Stomach (tissue), 19 donors: ENCODE data around the gene CETN3. TPM values are rescaled to one million over a fixed set of nuclear protein-coding genes. Genes with fewer than 3 reads are reported as not detected.
A peak's percentile ranks its signal among the peaks of the same experiment; 100 is the strongest.

Experiments
- DNase-seq, 2 donors: peaks; one replicate each; pipeline versions ENCODE4 v3.0.0 to v3.0.0-alpha.2; 2013 to 2019
- H3K27ac ChIP-seq, 5 donors: fragments of 200-600 bp in 4 of 5; sonication (generic) in 4 of 5; one replicate each; pipeline ENCODE4 v1.5.1; 2013 to 2019; ENCODE audit warnings: mild to moderate bottlenecking in 1 of 5, moderate library complexity in 1 of 5
- H3K27me3 ChIP-seq, 3 donors: fragments of 200-600 bp; sonication (generic); one replicate each; pipeline ENCODE4 v1.5.1; 2017 to 2019; ENCODE audit warnings: mixed run types in 1 of 3
- H3K36me3 ChIP-seq, 4 donors: fragments of 200-600 bp; sonication (generic); 1 replicate in 3 of 4; 2 replicates in 1 of 4; pipeline ENCODE4 v1.5.1; 2016 to 2019
- H3K4me1 ChIP-seq, 4 donors: fragments of 200-600 bp; sonication (generic); one replicate each; pipeline ENCODE4 v1.5.1; 2016 to 2019
- H3K4me3 ChIP-seq, 4 donors: fragments of 200-600 bp; sonication (generic) in 3 of 4; one replicate each; pipeline ENCODE4 v1.5.1; 2016 to 2019; ENCODE audit warnings: mild to moderate bottlenecking in 1 of 4
- H3K9me3 ChIP-seq, 4 donors: fragments of 200-600 bp; sonication (generic); one replicate each; pipeline ENCODE4 v1.5.1; 2016 to 2019
- CTCF ChIP-seq, 7 experiments: fragments of 450-650 bp in 4 of 7; fragments of 200-600 bp in 3 of 7; sonication (generic) in 3 of 7; IDR thresholded peaks; one replicate each; pipeline ENCODE4 v1.5.1; 2016 to 2019; ENCODE audit warnings: antibody characterized with exemption in 7 of 7, control low read depth in 2 of 7, mild to moderate bottlenecking in 1 of 7
- EP300 ChIP-seq: sonication (generic); formaldehyde crosslinking; IDR thresholded peaks from one replicate; pipeline ENCODE4 v1.6.1; 2017; ENCODE audit warnings: antibody characterized with exemption
- POLR2A ChIP-seq, 4 donors: fragments of 450-650 bp; IDR thresholded peaks; one replicate each; pipeline ENCODE4 v1.6.1; 2016; ENCODE audit warnings: antibody characterized with exemption in 4 of 4, control low read depth in 2 of 4, mild to moderate bottlenecking in 1 of 4, moderate library complexity in 1 of 4
- POLR2AphosphoS5 ChIP-seq, 3 donors: sonication (generic); formaldehyde crosslinking; IDR thresholded peaks; one replicate each; pipeline ENCODE4 v1.6.1; 2016; ENCODE audit warnings: antibody characterized with exemption in 3 of 3
- WGBS, 5 donors: extraction: QIAGEN DNeasy Blood & Tissue Kit in 3 of 5; methylation state at CpG; one replicate each; pipeline versions ENCODE4 v1.1.5 to v1.1.7; 2013 to 2018; 5-methylcytosine and 5-hydroxymethylcytosine counted together
- intact Hi-C: fragments of 100-400 bp; cut with DNase I; formaldehyde crosslinking; loops from one replicate; pipeline ENCODE4 v1.15.1; 2023; ENCODE audit warnings: low total_unique reads
- long read RNA-seq, 10 donors: transcript quantifications; one replicate each; lab custom pipeline, GENCODE V29; 2026
- polyA plus RNA-seq, 3 donors: library from polyadenylated mRNA; stranded (reverse); fragments of 200-250 nt; gene quantifications; one replicate each; pipeline ENCODE4 v1.2.3, GENCODE V29; 2013
- total RNA-seq, 5 donors: library from RNA; depleted of rRNA; stranded (reverse); fragments of >200 nt; gene quantifications; one replicate each; pipeline versions ENCODE4 v1.1.0 to v1.2.3, GENCODE V29; 2014 to 2016
- donor health status: healthy with polysubstance abuse.
- donor health status: Bipolar disorder and iron deficiency.
- donor health status: healthy.

Gene CETN3
- 10 to 100 TPM in 2 of 5 donors, 1 to 10 TPM in 2, not detected in 1; 1.8 to 22.2 (median 8.7) TPM for total RNA-seq
- polyA plus RNA-seq: 10 to 100 TPM; 15.8 to 19.9 (median 18.3) TPM
- long read RNA-seq, donor 1, transcript CETN3-201 (5 exons, 2,432 nt): major isoform, 9 of 12 reads
- long read RNA-seq, donor 1, partial matches to known transcripts: 0 of 12 reads
- long read RNA-seq, donor 1, other reads (novel, unspliced or antisense): 0 of 12 reads
- long read RNA-seq, donor 2, transcript CETN3-201 (5 exons, 2,432 nt): major isoform, 11 of 17 reads
- long read RNA-seq, donor 2, transcript CETN3-204 (4 exons, 867 nt): minor isoform, 6 of 17 reads
- long read RNA-seq, donor 2, partial matches to known transcripts: 0 of 17 reads
- long read RNA-seq, donor 2, other reads (novel, unspliced or antisense): 0 of 17 reads
- long read RNA-seq, donor 3, transcript CETN3-201 (5 exons, 2,432 nt): major isoform, 12 of 13 reads
- long read RNA-seq, donor 3, partial matches to known transcripts: 0 of 13 reads
- long read RNA-seq, donor 3, other reads (novel, unspliced or antisense): 0 of 13 reads
- long read RNA-seq, donor 4: 0 reads
- long read RNA-seq, donor 5, transcript CETN3-201 (5 exons, 2,432 nt): major isoform, 13 of 15 reads
- long read RNA-seq, donor 5, partial matches to known transcripts: 0 of 15 reads
- long read RNA-seq, donor 5, other reads (novel, unspliced or antisense): 0 of 15 reads
- long read RNA-seq, donor 6, transcript CETN3-204 (4 exons, 867 nt): minor isoform, 5 of 39 reads
- long read RNA-seq, donor 6, transcript CETN3-205 (3 exons, 664 nt): minor isoform, 5 of 39 reads
- long read RNA-seq, donor 6, transcript CETN3-201 (5 exons, 2,432 nt): major isoform, 28 of 39 reads
- long read RNA-seq, donor 6, partial matches to known transcripts: 0 of 39 reads
- long read RNA-seq, donor 6, other reads (novel, unspliced or antisense): 0 of 39 reads
- long read RNA-seq, donor 7, transcript CETN3-201 (5 exons, 2,432 nt): major isoform, 9 of 11 reads
- long read RNA-seq, donor 7, partial matches to known transcripts: 0 of 11 reads
- long read RNA-seq, donor 7, other reads (novel, unspliced or antisense): 0 of 11 reads
- long read RNA-seq, donor 8, transcript CETN3-201 (5 exons, 2,432 nt): major isoform, 9 of 14 reads
- long read RNA-seq, donor 8, partial matches to known transcripts: 0 of 14 reads
- long read RNA-seq, donor 8, other reads (novel, unspliced or antisense): 0 of 14 reads
- long read RNA-seq, donor 9, transcript CETN3-201 (5 exons, 2,432 nt): major isoform, 15 of 16 reads
- long read RNA-seq, donor 9, partial matches to known transcripts: 0 of 16 reads
- long read RNA-seq, donor 9, other reads (novel, unspliced or antisense): 0 of 16 reads
- long read RNA-seq, donor 10, transcript CETN3-201 (5 exons, 2,432 nt): major isoform, 10 of 14 reads
- long read RNA-seq, donor 10, partial matches to known transcripts: 0 of 14 reads
- long read RNA-seq, donor 10, other reads (novel, unspliced or antisense): 0 of 14 reads

- TF ChIP-seq POLR2AphosphoS5 (IDR thresholded peaks at IDR 0.05): peak; percentile 90 to 96 (median 94)
- TF ChIP-seq CTCF (IDR thresholded peaks at IDR 0.05): no peak
- no peak for TF ChIP-seq EP300
- peak in 2 of 4 donors; percentile 27 to 75 for TF ChIP-seq POLR2A (IDR thresholded peaks at IDR 0.05)
- intact Hi-C loops: no loop called here
- Histone ChIP-seq H3K4me1 (peaks cover 6 to 32% (median 12%) of the 10 kb centered on the region in 4 donors), H3K27ac (peak within 1 kb of the TSS; percentile 91 to 98 (median 96)), H3K9me3 (no peaks in the 10 kb centered on the region), H3K36me3 (peaks cover 0 to 13% (median 2%) of the 10 kb centered on the region in 4 donors), H3K4me3 (peak within 1 kb of the TSS; percentile 76 to 86 (median 80)), H3K27me3 (no peaks in the 10 kb centered on the region)
- DNase-seq: peak; percentile 92 to 98
- WGBS, 5 donors: 0 to 1% (median 1%) methylated on average over 48 to 51 of the region's 51 CpGs
Observed at GRCh38 chr5:90409318-90410177, at the start of gene CETN3. Gene CETN3, minus strand, starts transcription at chr5:90409756. Its CDS starts 95 bp downstream, at chr5:90409661.

- no peaks in the 10 kb centered on the region for H3K4me1 ChIP-seq
- no peaks in the 10 kb centered on the region for H3K27me3 ChIP-seq
- H3K4me3 ChIP-seq: no peak overlapping the region
- TF ChIP-seq POLR2AphosphoS5 (IDR thresholded peaks at IDR 0.05) (no peak), POLR2A (IDR thresholded peaks at IDR 0.05) (no peak), EP300 (no peak), CTCF (IDR thresholded peaks at IDR 0.05) (no peak)
- intact Hi-C loops: no loop called here
- DNase-seq: no peak
- no peaks in the 10 kb centered on the region for H3K36me3 ChIP-seq
- no peak overlapping the region for H3K27ac ChIP-seq
- H3K9me3 ChIP-seq: no peaks in the 10 kb centered on the region
Observed at GRCh38 chr5:90446961-90447360, 37.4 kb upstream of the CETN3 start.

GRCh38 chr5:90440644-90441043 is 31.1 kb upstream of the CETN3 start:
- Histone ChIP-seq H3K27me3 (no peaks in the 10 kb centered on the region), H3K9me3 (no peaks in the 10 kb centered on the region), H3K36me3 (no peaks in the 10 kb centered on the region), H3K4me3 (no peak overlapping the region), H3K4me1 (peaks cover 0 to 4% (median 2%) of the 10 kb centered on the region in 4 donors), H3K27ac (no peak overlapping the region)
- intact Hi-C loops: no loop called here
- TF ChIP-seq POLR2AphosphoS5 (IDR thresholded peaks at IDR 0.05) (no peak), EP300 (no peak), CTCF (IDR thresholded peaks at IDR 0.05) (no peak), POLR2A (IDR thresholded peaks at IDR 0.05) (no peak)
- no peak for DNase-seq
- WGBS, 5 donors: 48 to 55% (median 51%) methylated on average over 2 of the region's 2 CpGs
